Activated CD8-positive, alpha-beta memory T cell treated with anti-CD3 and anti-CD28 coated beads, Interleukin-2, amount 10 ng/mL, durations not matched to agents 7 days and 5 days (primary cell): ENCODE results near the gene USH1C. TPM values are rescaled to one million over a fixed set of nuclear protein-coding genes. Genes with fewer than 3 reads are reported as not detected.

Source experiments
- ATAC-seq: fragments of 150-1000 bp; cut with Tn5 transposase; one replicate; pipeline ENCODE4 v1.10.0; 2021; ENCODE audit warnings: moderate library complexity
- CTCF ChIA-PET: fragments of 350-600 bp; sonication (Branson Sonifier 250); formaldehyde crosslinking; loops from one replicate; lab custom pipeline; 2021; ENCODE audit warnings: antibody characterized with exemption; lab: Charles Lee
- DNase-seq: peaks from one replicate; pipeline ENCODE4 v3.0.0-alpha.2; 2020
- H3K27ac Mint-ChIP-seq: one replicate; pipeline ENCODE4 v1.8.0; 2021; ENCODE audit warnings: mild to moderate bottlenecking, mixed read lengths
- H3K27me3 Mint-ChIP-seq: one replicate; pipeline ENCODE4 v1.8.0; 2021; ENCODE audit warnings: mixed read lengths
- H3K36me3 Mint-ChIP-seq: one replicate; pipeline ENCODE4 v1.8.0; 2021; ENCODE audit warnings: mild to moderate bottlenecking, mixed read lengths
- H3K4me1 Mint-ChIP-seq: one replicate; pipeline ENCODE4 v1.8.0; 2021; ENCODE audit warnings: mixed read lengths
- H3K4me3 Mint-ChIP-seq: one replicate; pipeline ENCODE4 v1.8.0; 2021; ENCODE audit warnings: mild to moderate bottlenecking, moderate library complexity, mixed read lengths
- H3K9me3 Mint-ChIP-seq: one replicate; pipeline ENCODE4 v1.8.0; 2022; ENCODE audit warnings: low read depth, mixed read lengths
- total RNA-seq, 2 experiments: library from RNA; stranded (reverse); gene quantifications; one replicate each; pipeline ENCODE4 v1.2.3, GENCODE V29; 2021

Gene USH1C
- total RNA-seq, 2 experiments from 2014 or later = not detected

GRCh38 chr11:17575431-17576425 is 31.5 kb upstream of the USH1C start:
- H3K27ac Mint-ChIP-seq = no peak overlapping the region
- no peaks in the 10 kb centered on the region for H3K4me1 Mint-ChIP-seq
- H3K4me3 Mint-ChIP-seq = no peak overlapping the region
- CTCF ChIA-PET = no interaction called here
- H3K36me3 Mint-ChIP-seq = no peaks in the 10 kb centered on the region
- ATAC-seq (no peak), DNase-seq (no peak)
- H3K27me3 Mint-ChIP-seq = peaks cover 8% of the 10 kb centered on the region
- no peaks in the 10 kb centered on the region for H3K9me3 Mint-ChIP-seq

DNA sequence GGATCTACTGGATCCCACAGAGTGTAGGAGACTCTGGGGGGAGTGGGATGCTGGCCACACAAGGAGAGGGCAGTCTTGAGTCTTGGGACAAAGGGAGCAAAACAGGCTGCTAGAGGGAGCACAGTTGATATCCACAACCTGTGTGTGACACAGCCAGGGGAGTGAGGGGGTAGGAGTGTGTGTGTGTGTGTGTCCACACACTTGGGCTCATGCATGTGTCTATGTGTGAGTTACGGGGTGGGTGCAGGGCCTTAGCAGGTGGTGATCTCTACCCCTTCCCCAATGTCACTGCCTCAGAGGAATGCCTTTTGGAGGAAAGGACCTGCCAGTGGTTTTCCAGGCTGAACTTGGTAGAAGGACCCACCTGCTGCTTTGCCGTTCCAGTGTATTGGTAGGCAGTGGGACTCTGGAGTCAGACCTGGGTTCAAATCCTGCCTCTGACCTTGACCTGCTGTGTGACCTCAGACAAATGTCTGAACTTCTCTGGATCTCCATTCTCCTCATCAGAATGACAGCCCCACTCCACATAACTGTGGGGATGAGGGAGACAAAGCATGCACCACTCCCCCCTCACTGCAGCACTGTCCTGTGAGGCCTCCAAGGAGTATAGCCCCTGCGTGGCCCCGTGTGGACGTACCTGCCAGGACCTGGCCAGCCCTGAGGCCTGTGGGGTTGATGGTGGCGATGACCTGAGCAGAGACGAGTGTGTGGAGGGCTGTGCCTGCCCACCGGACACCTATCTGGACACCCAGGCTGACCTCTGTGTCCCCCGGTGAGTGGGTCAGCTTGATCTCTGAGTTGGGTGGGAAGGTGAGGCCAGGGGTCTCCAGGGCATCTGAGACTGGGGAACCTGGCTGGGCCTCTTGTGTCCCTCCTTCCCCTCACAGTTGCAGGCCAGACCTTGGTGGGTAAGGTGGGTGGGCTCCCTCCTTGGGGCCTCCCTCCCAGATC is 30.2 kb upstream of the USH1C start:
- no peaks in the 10 kb centered on the region for H3K36me3 Mint-ChIP-seq
- H3K4me3 Mint-ChIP-seq = no peak overlapping the region
- no peak overlapping the region for H3K27ac Mint-ChIP-seq
- no peaks in the 10 kb centered on the region for H3K9me3 Mint-ChIP-seq
- CTCF ChIA-PET = interaction anchor here (0.6 kb wide), 1 partner anchor 10 kb away, joined by 3 read pairs; no protein-coding TSS in a partner anchor
- H3K27me3 Mint-ChIP-seq = peaks cover 3% of the 10 kb centered on the region
- no peak for ATAC-seq
- DNase-seq = no peak
- H3K4me1 Mint-ChIP-seq = no peaks in the 10 kb centered on the region

GRCh38 chr11:17573526-17573925 is 29.3 kb upstream of the USH1C start:
- no peak overlapping the region for H3K4me3 Mint-ChIP-seq
- H3K27ac Mint-ChIP-seq = no peak overlapping the region
- DNase-seq (no peak), ATAC-seq (no peak)
- H3K4me1 Mint-ChIP-seq = peaks cover 3% of the 10 kb centered on the region
- no peaks in the 10 kb centered on the region for H3K36me3 Mint-ChIP-seq
- H3K9me3 Mint-ChIP-seq = no peaks in the 10 kb centered on the region
- peaks cover 4% of the 10 kb centered on the region for H3K27me3 Mint-ChIP-seq
- CTCF ChIA-PET = no interaction called here

GRCh38 chr11:17572791-17573460 is 28.7 kb upstream of the USH1C start:
- DNase-seq (no peak), ATAC-seq (no peak)
- CTCF ChIA-PET = no interaction called here
- H3K27ac Mint-ChIP-seq = no peak overlapping the region
- H3K27me3 Mint-ChIP-seq = peaks cover 4% of the 10 kb centered on the region
- H3K4me3 Mint-ChIP-seq = no peak overlapping the region
- H3K4me1 Mint-ChIP-seq = peaks cover 6% of the 10 kb centered on the region
- H3K36me3 Mint-ChIP-seq = no peaks in the 10 kb centered on the region
- no peaks in the 10 kb centered on the region for H3K9me3 Mint-ChIP-seq

DNA sequence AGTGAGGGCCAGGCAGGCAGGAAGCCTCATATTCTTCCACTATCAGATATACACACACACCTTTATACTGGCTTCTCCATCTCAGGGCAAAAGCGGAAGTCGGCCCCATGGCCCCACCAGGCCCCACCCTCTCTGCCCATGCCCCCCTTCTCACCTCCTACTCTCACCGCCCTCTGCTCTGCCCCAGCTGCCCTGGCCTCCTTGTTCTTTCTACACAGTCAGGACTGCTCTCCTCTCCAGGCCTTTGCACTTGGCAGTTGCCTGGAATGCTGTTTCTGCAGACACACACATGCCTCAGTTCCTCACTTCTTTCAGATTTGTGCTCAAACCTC is 28.1 kb upstream of the USH1C start:
- H3K4me3 Mint-ChIP-seq = no peak overlapping the region
- no peaks in the 10 kb centered on the region for H3K36me3 Mint-ChIP-seq
- DNase-seq (no peak), ATAC-seq (no peak)
- no peaks in the 10 kb centered on the region for H3K9me3 Mint-ChIP-seq
- CTCF ChIA-PET = no interaction called here
- H3K4me1 Mint-ChIP-seq = peaks cover 6% of the 10 kb centered on the region
- H3K27ac Mint-ChIP-seq = no peak overlapping the region
- H3K27me3 Mint-ChIP-seq = peaks cover 7% of the 10 kb centered on the region

GRCh38 chr11:17571431-17572358 is 27.5 kb upstream of the USH1C start:
- CTCF ChIA-PET = no interaction called here
- DNase-seq = no peak
- no peaks in the 10 kb centered on the region for H3K36me3 Mint-ChIP-seq
- no peak overlapping the region for H3K4me3 Mint-ChIP-seq
- peaks cover 9% of the 10 kb centered on the region for H3K27me3 Mint-ChIP-seq
- no peak for ATAC-seq
- H3K4me1 Mint-ChIP-seq = peaks cover 6% of the 10 kb centered on the region
- no peak overlapping the region for H3K27ac Mint-ChIP-seq
- H3K9me3 Mint-ChIP-seq = no peaks in the 10 kb centered on the region

GRCh38 chr11:17570034-17570433 is 25.8 kb upstream of the USH1C start:
- H3K4me1 Mint-ChIP-seq = peaks cover 6% of the 10 kb centered on the region
- no peak overlapping the region for H3K27ac Mint-ChIP-seq
- ATAC-seq = no peak
- DNase-seq = no peak
- H3K9me3 Mint-ChIP-seq = no peaks in the 10 kb centered on the region
- no peaks in the 10 kb centered on the region for H3K36me3 Mint-ChIP-seq
- no peak overlapping the region for H3K4me3 Mint-ChIP-seq
- H3K27me3 Mint-ChIP-seq = peaks cover 9% of the 10 kb centered on the region
- CTCF ChIA-PET = no interaction called here

GRCh38 chr11:17568944-17569343 is 24.7 kb upstream of the USH1C start:
- Mint-ChIP-seq H3K4me3 (no peak overlapping the region), H3K36me3 (no peaks in the 10 kb centered on the region), H3K27ac (no peak overlapping the region), H3K27me3 (peaks cover 9% of the 10 kb centered on the region), H3K4me1 (peaks cover 6% of the 10 kb centered on the region), H3K9me3 (no peaks in the 10 kb centered on the region)
- ATAC-seq = no peak
- CTCF ChIA-PET = no interaction called here
- DNase-seq = no peak

- H3K36me3 Mint-ChIP-seq = no peaks in the 10 kb centered on the region
- H3K4me1 Mint-ChIP-seq = peaks cover 9% of the 10 kb centered on the region
- DNase-seq = no peak
- CTCF ChIA-PET = interaction anchor here (1.4 kb wide), 1 partner anchor 12 kb away, joined by 3 read pairs; no protein-coding TSS in a partner anchor
- H3K27me3 Mint-ChIP-seq = peaks cover 10% of the 10 kb centered on the region
- H3K4me3 Mint-ChIP-seq = no peak overlapping the region
- H3K9me3 Mint-ChIP-seq = no peaks in the 10 kb centered on the region
- no peak for ATAC-seq
- no peak overlapping the region for H3K27ac Mint-ChIP-seq
Measured at GRCh38 chr11:17564687-17565042, 20.4 kb upstream of the USH1C start.

DNA sequence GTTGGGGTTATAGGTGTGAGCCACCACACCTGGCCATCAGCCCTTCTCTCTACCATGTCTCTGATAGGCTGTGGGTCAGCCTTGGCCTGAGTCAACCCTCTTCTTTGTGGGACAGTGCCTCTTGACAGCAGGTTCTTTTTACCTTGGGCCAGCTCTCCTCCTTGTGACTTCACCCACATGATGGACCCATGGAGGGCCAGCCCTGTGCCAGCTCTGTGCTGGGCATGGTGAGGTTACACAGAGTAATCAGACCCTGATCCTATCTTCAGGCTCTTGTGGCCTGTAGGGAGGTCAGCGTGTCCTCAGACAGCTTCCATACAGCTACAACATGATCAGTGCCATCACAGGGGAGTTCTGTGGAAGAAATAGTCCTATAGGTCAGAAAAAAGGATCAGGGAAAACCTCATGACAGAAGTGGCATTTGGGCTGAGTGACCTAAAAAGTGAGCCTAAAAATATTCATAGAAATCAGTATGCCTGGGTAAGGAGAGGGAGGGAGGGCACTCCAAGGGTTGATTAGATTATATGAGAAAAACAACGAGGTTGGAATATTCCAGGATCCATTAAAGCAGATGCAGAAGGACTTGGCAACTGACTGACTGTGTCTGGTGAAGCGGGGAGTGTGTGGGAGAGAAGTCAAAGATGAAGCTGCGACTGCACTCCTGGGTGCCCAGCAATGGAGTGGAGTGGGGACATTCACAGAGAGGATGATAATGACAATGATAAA is 19.9 kb upstream of the USH1C start:
- DNase-seq = no peak
- Mint-ChIP-seq H3K4me1 (peaks cover 9% of the 10 kb centered on the region), H3K27me3 (peaks cover 8% of the 10 kb centered on the region), H3K9me3 (no peaks in the 10 kb centered on the region), H3K27ac (no peak overlapping the region), H3K36me3 (no peaks in the 10 kb centered on the region), H3K4me3 (no peak overlapping the region)
- CTCF ChIA-PET = interaction anchor here (1.4 kb wide), 1 partner anchor 11 kb away, joined by 3 read pairs; no protein-coding TSS in a partner anchor
- ATAC-seq = no peak

GRCh38 chr11:17563231-17563646 is 19.0 kb upstream of the USH1C start:
- ATAC-seq (no peak), DNase-seq (no peak)
- Mint-ChIP-seq H3K4me3 (no peak overlapping the region), H3K9me3 (no peaks in the 10 kb centered on the region), H3K27me3 (peaks cover 8% of the 10 kb centered on the region), H3K36me3 (no peaks in the 10 kb centered on the region), H3K27ac (no peak overlapping the region), H3K4me1 (peaks cover 3% of the 10 kb centered on the region)
- CTCF ChIA-PET = no interaction called here

DNA sequence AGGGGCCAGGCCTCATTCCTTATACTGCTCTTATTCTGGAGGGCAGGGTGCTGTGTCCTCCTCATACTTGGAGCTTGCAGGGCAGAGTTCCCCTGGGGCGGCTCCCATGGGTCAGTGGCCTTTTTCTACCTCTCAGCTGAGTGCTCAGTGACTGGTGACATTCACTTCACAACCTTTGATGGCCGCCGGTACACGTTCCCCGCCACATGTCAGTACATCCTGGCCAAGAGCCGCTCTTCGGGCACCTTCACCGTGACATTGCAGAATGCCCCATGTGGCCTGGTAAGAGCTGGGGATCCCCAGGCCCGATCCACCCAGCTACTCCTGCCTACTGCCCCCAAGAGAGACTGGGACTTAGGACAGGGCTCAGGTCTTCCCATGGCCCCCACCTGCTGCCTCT is 17.3 kb upstream of the USH1C start:
- no peak for ATAC-seq
- Mint-ChIP-seq H3K4me3 (no peak overlapping the region), H3K27me3 (peaks cover 3% of the 10 kb centered on the region), H3K9me3 (no peaks in the 10 kb centered on the region), H3K4me1 (peaks cover 3% of the 10 kb centered on the region), H3K27ac (no peak overlapping the region), H3K36me3 (no peaks in the 10 kb centered on the region)
- CTCF ChIA-PET = no interaction called here
- no peak for DNase-seq
